Cardiac muscle cell (in vitro differentiated cells and primary cell): Measurements from ENCODE around the gene TCFL5. TPM values are rescaled to one million over a fixed set of nuclear protein-coding genes. Genes with fewer than 3 reads are reported as not detected.

Experiments used
- DNase-seq, 2 donors: peaks; one replicate each; pipeline versions ENCODE4 v3.0.0 to v3.0.0-alpha.2; 2010 to 2017; ENCODE audit warnings: low read depth in 1 of 2, low spot score in 1 of 2
- H3K27ac ChIP-seq: fragments of 200-600 bp; sonication (generic); 2 replicates; pipeline ENCODE4 v1.5.1; 2016
- H3K27me3 ChIP-seq: fragments of 200-600 bp; sonication (generic); 2 replicates; pipeline ENCODE4 v1.6.0; 2016; ENCODE audit warnings: control low read depth
- H3K36me3 ChIP-seq: fragments of 200-600 bp; sonication (generic); 2 replicates; pipeline ENCODE4 v1.5.1; 2016; ENCODE audit warnings: control low read depth
- H3K4me1 ChIP-seq: fragments of 200-600 bp; sonication (generic); 2 replicates; pipeline ENCODE4 v1.8.1; 2017; ENCODE audit warnings: low read depth, mild to moderate bottlenecking, mixed run types
- H3K4me3 ChIP-seq: fragments of 200-600 bp; sonication (generic); 2 replicates; pipeline ENCODE4 v1.5.1; 2016; ENCODE audit warnings: mild to moderate bottlenecking
- H3K9me3 ChIP-seq: fragments of 200-600 bp; sonication (generic); 2 replicates; pipeline ENCODE4 v1.5.1; 2017; ENCODE audit warnings: low read depth, mild to moderate bottlenecking, control low read depth
- polyA plus RNA-seq: library from polyadenylated mRNA; unstranded; fragments of >200 nt; fragmentation: Nextera tagmentation; extraction: Ambion mirVana; gene quantifications from 2 replicates; pipeline ENCODE4 v1.2.1, GENCODE V29; 2016
- total RNA-seq: library from RNA; depleted of rRNA; stranded (reverse); fragments of >200 nt; gene quantifications from 2 replicates; pipeline ENCODE4 v1.2.3, GENCODE V29; 2016
- TF ChIP-seq, protein P1 (sequence below): IDR thresholded peaks from 2 replicates; pipeline ENCODE4 v1.5.1; 2012; ENCODE audit warnings: low read depth, mild to moderate bottlenecking, low read length

Gene TCFL5
- 5.4 and 6.6 TPM in 2 replicates for total RNA-seq
- 8.1 and 8.4 TPM in 2 replicates for polyA plus RNA-seq

DNA sequence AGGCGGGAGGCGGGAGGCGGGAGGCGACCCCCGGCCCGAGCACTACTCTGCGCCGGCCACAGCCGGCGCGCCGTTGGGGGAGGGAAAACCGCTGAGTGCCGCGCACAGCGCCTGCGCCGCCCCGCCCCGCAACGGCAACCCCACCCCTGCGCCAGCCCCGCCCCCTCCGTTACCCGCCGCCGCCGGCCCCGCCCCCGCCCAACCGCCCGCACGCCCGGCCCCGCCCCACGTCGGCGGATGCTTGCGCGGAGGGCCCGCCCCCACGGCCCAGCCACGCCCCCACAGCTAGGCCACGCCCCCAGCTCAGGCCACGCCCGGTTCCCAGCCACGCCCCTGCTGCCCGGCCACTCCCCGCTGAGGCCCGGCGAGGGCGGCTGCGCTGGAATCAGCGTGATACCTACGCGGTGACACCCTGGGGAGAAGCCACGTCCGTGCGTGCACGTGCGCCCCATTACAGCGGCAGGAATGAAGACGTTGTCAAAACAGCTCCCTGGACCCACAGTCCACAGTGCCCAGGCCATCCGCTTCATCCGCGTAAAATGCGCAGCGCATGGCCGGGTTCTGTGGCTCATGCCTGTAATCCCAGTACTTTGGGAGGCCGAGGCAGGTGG, at the start of gene TCFL5:
Gene TCFL5 (minus strand): TSS at position 97 of the 611 bp plus-strand sequence. CDS start 152 bp downstream, outside the sequence.
- peak within 1 kb of the TSS; percentile 34 for H3K4me3 ChIP-seq
- H3K27ac ChIP-seq = peak within 1 kb of the TSS; percentile 72
- no peaks in the 10 kb centered on the region for H3K9me3 ChIP-seq
- peaks cover 6% of the 10 kb centered on the region for H3K27me3 ChIP-seq
- H3K36me3 ChIP-seq = no peaks in the 10 kb centered on the region
- TF ChIP-seq, protein P1, sequence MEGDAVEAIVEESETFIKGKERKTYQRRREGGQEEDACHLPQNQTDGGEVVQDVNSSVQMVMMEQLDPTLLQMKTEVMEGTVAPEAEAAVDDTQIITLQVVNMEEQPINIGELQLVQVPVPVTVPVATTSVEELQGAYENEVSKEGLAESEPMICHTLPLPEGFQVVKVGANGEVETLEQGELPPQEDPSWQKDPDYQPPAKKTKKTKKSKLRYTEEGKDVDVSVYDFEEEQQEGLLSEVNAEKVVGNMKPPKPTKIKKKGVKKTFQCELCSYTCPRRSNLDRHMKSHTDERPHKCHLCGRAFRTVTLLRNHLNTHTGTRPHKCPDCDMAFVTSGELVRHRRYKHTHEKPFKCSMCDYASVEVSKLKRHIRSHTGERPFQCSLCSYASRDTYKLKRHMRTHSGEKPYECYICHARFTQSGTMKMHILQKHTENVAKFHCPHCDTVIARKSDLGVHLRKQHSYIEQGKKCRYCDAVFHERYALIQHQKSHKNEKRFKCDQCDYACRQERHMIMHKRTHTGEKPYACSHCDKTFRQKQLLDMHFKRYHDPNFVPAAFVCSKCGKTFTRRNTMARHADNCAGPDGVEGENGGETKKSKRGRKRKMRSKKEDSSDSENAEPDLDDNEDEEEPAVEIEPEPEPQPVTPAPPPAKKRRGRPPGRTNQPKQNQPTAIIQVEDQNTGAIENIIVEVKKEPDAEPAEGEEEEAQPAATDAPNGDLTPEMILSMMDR = no peak
- peaks cover 3% of the 10 kb centered on the region for H3K4me1 ChIP-seq
- peak; percentile 88 to 90 for DNase-seq

DNA sequence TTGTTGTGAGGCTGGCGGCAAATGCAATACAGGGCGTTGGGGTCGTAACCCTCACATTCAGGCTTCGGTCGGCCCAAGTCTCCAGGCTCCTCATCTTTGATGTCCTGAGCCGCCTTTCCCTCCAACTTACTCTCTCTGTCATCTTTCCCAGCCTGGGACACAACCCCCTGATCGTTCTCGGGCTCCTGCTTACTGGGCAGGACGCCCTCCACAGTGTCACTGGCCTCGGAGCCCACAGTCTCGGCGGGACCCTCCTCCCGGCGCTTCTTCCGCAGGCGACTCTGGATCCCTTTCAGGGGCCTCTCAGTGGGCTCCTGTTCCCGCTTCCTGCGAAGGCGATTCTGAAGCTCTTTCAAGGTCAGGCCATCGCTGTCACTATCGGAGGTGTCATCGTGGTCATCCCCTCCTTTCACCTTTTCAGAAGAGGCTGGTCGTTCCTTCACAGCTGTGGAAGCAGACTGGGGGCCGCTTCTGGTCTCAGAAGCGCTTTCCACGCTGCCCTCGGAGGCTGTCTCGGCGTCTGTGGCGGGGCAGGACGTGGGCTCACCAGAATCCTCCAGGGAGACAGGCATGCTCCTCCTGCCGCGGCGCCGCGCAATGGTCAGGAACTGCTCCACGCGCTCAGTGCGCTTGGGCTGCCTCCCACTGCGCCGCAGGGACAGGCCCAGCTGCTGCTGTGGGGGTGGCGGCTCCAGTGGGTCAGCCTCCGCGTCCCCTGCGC, 49.3 kb upstream of the TCFL5 start:
- no peaks in the 10 kb centered on the region for H3K27me3 ChIP-seq
- H3K4me1 ChIP-seq = peaks cover 20% of the 10 kb centered on the region
- no peaks in the 10 kb centered on the region for H3K9me3 ChIP-seq
- H3K27ac ChIP-seq = no peak overlapping the region
- DNase-seq = no peak
- peaks cover 58% of the 10 kb centered on the region for H3K36me3 ChIP-seq
- TF ChIP-seq, protein P1 = no peak
- H3K4me3 ChIP-seq = no peak overlapping the region

DNA sequence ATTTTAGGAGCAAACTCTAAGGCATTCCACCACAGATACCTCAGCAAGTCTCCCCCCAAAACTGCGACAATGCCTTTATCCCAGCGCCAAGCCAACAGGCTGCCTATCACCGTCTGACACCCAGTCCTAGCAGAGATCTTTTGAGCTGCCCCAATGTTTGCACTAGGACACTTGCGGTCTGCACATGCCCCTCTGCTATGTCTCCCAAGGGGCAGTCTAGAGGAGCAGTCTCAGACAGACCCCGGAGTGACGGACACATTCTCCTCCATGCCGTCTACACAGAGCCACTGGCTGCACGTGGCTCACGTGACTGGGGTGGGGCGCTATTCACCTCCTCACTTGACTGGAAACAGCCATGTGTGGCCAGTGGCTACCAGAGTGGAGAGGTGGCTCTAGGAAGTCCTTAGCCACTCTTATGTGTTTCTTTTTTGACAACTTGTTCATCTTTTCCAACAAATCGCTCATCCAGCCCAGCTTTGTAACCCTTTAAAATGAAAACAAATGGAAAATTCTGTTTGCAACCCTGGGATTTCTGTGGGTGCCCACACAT, 48.7 kb upstream of the TCFL5 start:
- H3K4me1 ChIP-seq = peaks cover 18% of the 10 kb centered on the region
- TF ChIP-seq, protein P1 = no peak
- H3K27ac ChIP-seq = no peak overlapping the region
- peaks cover 65% of the 10 kb centered on the region for H3K36me3 ChIP-seq
- no peaks in the 10 kb centered on the region for H3K9me3 ChIP-seq
- no peak overlapping the region for H3K4me3 ChIP-seq
- H3K27me3 ChIP-seq = no peaks in the 10 kb centered on the region
- no peak for DNase-seq

DNA sequence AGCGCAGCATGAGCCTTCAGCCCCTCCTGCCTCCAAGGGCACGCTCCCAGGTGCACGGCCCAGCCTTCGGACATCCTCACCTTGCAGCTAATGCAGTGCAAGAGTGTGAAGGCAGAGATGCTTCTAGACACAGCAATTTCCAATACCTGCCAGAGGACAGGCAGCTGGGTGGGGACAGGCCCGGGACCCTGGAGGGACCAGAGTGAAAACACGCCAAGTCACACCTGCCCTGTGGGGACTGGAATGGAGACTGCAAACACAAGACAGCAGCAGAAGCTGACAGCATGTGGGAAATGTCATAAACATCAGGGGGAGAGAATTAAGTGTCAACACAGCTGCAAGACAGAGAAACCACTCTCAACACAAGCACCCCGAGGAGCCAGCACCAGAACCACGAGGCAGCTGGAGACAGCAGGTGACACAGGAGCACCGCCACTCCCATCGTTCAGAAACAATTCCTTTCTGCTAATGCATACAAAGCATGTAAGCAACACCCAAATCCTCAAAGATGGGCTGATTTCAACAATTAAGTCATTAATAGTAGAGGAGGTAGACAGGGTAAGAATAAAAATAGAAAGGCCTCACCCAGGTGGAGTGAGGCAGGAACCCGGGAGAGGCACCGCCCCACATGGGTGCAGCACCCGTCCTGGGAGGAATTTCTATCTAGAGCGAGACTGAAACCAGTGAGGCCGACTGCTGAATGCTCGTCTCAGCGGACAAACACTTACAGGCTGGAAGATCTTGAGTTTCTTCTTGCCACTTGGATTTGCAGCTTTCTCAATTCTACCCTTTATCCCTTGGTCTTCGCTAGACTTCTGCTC, 47.6 kb upstream of the TCFL5 start:
- Histone ChIP-seq H3K36me3 (peaks cover 73% of the 10 kb centered on the region), H3K27ac (no peak overlapping the region), H3K9me3 (no peaks in the 10 kb centered on the region), H3K27me3 (no peaks in the 10 kb centered on the region), H3K4me3 (no peak overlapping the region), H3K4me1 (peaks cover 7% of the 10 kb centered on the region)
- DNase-seq = no peak
- TF ChIP-seq, protein P1 = no peak
